ENCODE data around the gene CCDC88C. TPM values are rescaled to one million over a fixed set of nuclear protein-coding genes. Genes with fewer than 3 reads are reported as not detected.

CCDC88C gene
- total RNA-seq, 2 donors from 2014 or later, result 36.3 to 57.4 TPM

DNA sequence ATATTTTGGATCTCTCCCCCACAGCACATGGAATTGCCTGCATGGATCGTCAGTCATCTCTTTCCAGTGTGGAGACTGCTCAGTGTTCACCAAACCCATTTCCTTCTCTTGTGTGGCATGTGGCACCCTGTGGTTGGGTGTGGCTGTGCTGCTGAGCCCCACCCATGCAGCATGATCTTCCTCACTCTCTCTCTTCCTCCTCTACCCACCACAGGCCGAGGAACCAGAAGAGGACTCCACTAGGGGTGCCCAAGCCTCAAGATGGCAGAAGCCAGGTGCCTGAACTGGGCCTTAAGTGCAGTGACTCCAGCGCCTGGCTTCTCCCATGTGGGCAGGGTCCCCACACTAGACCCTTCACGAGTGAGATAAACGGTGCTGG, 106.3 kb downstream of the CCDC88C start:
- H3K27ac ChIP-seq, result no peak overlapping the region
- WGBS, 2 donors, result 81 to 83% methylated on average over 5 of the region's 5 CpGs
- H3K27me3 ChIP-seq, result no peaks in the 10 kb centered on the region
- intact Hi-C loops (cut with DNase I), result no loop called here
- H3K4me3 ChIP-seq, result no peak overlapping the region
- H3K9me3 ChIP-seq, result no peaks in the 10 kb centered on the region
- peaks cover 0 to 11% of the 10 kb centered on the region in 2 donors for H3K36me3 ChIP-seq (replicated peaks in 1 of 2; ENCODE audit: insufficient read depth in 1 of 2, low read depth in 2 of 2)
- ATAC-seq (no peak), DNase-seq (no peak)
- H3K4me1 ChIP-seq, result no peaks in the 10 kb centered on the region
- TF ChIP-seq POLR2A (IDR thresholded peaks at IDR 0.05) (no peak), CTCF (IDR thresholded peaks at IDR 0.05) (no peak)

DNA sequence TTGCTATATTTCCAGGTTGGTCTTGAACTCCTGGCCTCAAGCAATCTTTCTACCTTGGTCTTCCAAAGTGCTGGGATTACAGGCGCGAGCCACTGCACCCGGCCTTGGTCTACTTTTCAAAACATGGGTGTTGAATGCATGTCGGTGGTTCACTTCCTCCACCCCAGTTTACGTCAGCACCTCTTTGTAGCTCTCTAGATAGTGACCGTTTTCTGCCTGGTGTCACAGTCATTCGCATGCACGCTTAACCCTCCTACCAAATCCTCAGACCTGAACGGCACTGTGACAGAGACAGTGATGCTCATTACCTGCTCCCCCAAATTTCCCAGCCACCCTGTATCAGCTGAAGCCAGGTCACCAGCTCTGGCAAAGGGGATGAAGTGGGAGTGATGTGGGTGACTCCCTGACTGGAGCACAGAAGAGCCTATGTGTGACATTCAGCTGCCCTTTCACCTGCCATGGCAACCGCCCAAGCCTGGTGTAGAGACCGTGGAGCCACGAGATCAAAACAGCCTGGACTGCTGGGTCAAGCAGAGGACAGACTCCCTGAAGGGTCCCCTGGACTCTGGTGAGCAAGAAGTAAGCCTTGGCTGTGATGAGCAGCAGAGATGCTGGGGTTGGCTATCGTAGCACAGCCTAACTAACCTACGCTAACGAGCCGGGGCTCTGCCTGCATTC, 106.9 kb downstream of the CCDC88C start:
- intact Hi-C loops (cut with DNase I), result no loop called here
- ATAC-seq, result no peak
- Histone ChIP-seq H3K4me1 (no peaks in the 10 kb centered on the region), H3K9me3 (no peaks in the 10 kb centered on the region), H3K27ac (no peak overlapping the region), H3K36me3 (replicated peaks in 1 of 2; ENCODE audit: insufficient read depth in 1 of 2, low read depth in 2 of 2) (peaks cover 0 to 12% of the 10 kb centered on the region in 2 donors), H3K4me3 (no peak overlapping the region), H3K27me3 (no peaks in the 10 kb centered on the region)
- DNase-seq, result no peak
- TF ChIP-seq POLR2A (IDR thresholded peaks at IDR 0.05), result no peak
- whole genome bisulfite sequencing, 2 donors, result 85 to 89% methylated on average over 14 to 16 of the region's 16 CpGs

- intact Hi-C loops (cut with DNase I), result no loop called here
Observed at GRCh38 chr14:91309756-91310280, 107.8 kb downstream of the CCDC88C start.

DNA sequence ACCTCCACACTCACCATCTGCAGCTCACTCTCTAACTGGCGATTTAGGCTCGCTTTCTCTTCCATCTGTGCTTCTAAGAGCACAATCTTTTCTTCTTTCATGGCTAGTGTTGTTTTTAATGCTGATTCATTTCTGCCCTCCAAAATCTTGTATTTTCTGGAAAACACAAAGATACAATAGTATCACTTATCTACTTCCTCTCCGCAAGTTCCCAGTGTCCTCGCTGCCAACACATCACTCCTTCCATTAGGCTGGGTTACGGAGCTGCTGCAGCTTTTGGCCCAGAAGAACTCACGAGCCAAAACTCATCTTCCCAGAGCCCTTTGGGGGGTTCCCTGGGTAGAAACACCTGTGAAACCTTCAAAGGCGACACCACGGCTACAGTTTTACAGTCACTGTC, 109.3 kb downstream of the CCDC88C start:
- peaks cover 0 to 11% of the 10 kb centered on the region in 2 donors for H3K36me3 ChIP-seq (replicated peaks in 1 of 2; ENCODE audit: insufficient read depth in 1 of 2, low read depth in 2 of 2)
- no peak overlapping the region for H3K27ac ChIP-seq
- intact Hi-C loops (cut with DNase I), result no loop called here
- H3K27me3 ChIP-seq, result no peaks in the 10 kb centered on the region
- TF ChIP-seq POLR2A (IDR thresholded peaks at IDR 0.05) (no peak), CTCF (IDR thresholded peaks at IDR 0.05) (no peak)
- H3K4me1 ChIP-seq, result no peaks in the 10 kb centered on the region
- no peak for ATAC-seq
- no peak for DNase-seq
- WGBS, 2 donors, result 97 to 100% methylated on average over 8 of the region's 8 CpGs
- no peak overlapping the region for H3K4me3 ChIP-seq
- no peaks in the 10 kb centered on the region for H3K9me3 ChIP-seq

More at GRCh38 chr14:91309756-91310280, 107.8 kb downstream of the CCDC88C start:
- Histone ChIP-seq H3K27me3 (no peaks in the 10 kb centered on the region), H3K27ac (no peak overlapping the region), H3K4me3 (no peak overlapping the region), H3K9me3 (no peaks in the 10 kb centered on the region), H3K36me3 (replicated peaks in 1 of 2; ENCODE audit: insufficient read depth in 1 of 2, low read depth in 2 of 2) (peaks cover 0 to 15% of the 10 kb centered on the region in 2 donors), H3K4me1 (no peaks in the 10 kb centered on the region)
- 79 to 81% methylated on average over 14 to 15 of the region's 15 CpGs for WGBS, 2 donors
- no peak for TF ChIP-seq POLR2A (IDR thresholded peaks at IDR 0.05)
- no peak for TF ChIP-seq CTCF (IDR thresholded peaks at IDR 0.05)
- ATAC-seq (no peak), DNase-seq (no peak)

- Histone ChIP-seq H3K4me1 (no peaks in the 10 kb centered on the region), H3K36me3 (replicated peaks in 1 of 2; ENCODE audit: insufficient read depth in 1 of 2, low read depth in 2 of 2) (peaks cover 0 to 11% of the 10 kb centered on the region in 2 donors), H3K9me3 (no peaks in the 10 kb centered on the region), H3K27ac (no peak overlapping the region), H3K4me3 (no peak overlapping the region), H3K27me3 (no peaks in the 10 kb centered on the region)
- 84 to 89% methylated on average over 5 to 7 of the region's 7 CpGs for WGBS, 2 donors
- TF ChIP-seq POLR2A (IDR thresholded peaks at IDR 0.05) (no peak), CTCF (IDR thresholded peaks at IDR 0.05) (no peak)
- ATAC-seq, result no peak
- intact Hi-C loops (cut with DNase I), result no loop called here
- no peak for DNase-seq
Observed at GRCh38 chr14:91307652-91308051, 110.0 kb downstream of the CCDC88C start.
